RWPE2 (cell line): Measurements from ENCODE around the gene ZNF44.

Source experiments
- ATAC-seq: fragments of 200-7000 bp; cut with Tn5 transposase; 3 replicates; pipeline ENCODE4 v1.9.1; 2021; ENCODE audit warnings: low read depth
- DNase-seq: peaks from one replicate; pipeline ENCODE4 v3.0.0-alpha.2; 2020; ENCODE audit warnings: low spot score
- H3K27ac ChIP-seq: fragments of 450-650 bp; 2 replicates; pipeline ENCODE4 v1.5.1; 2017; ENCODE audit warnings: mild to moderate bottlenecking; ENCODE audit not compliant: poor library complexity, severe bottlenecking
- H3K27me3 ChIP-seq: fragments of 250-450 bp; sonication (Bioruptor Pico); 2 replicates; pipeline ENCODE4 v1.5.1; 2021; ENCODE audit warnings: mild to moderate bottlenecking, moderate library complexity; ENCODE audit not compliant: insufficient read depth, poor library complexity, severe bottlenecking
- H3K36me3 ChIP-seq: fragments of 250-450 bp; sonication (Bioruptor Pico); 2 replicates; pipeline ENCODE4 v1.5.1; 2020; ENCODE audit warnings: low read depth, mild to moderate bottlenecking, moderate library complexity
- H3K4me1 ChIP-seq: fragments of 250-450 bp; sonication (Bioruptor Pico); 2 replicates; pipeline ENCODE4 v1.5.1; 2021; ENCODE audit warnings: mild to moderate bottlenecking, moderate library complexity; ENCODE audit not compliant: insufficient read depth, poor library complexity, severe bottlenecking
- H3K4me3 ChIP-seq: fragments of 250-450 bp; sonication (Bioruptor Pico); 2 replicates; pipeline ENCODE4 v1.5.1; 2021; ENCODE audit warnings: mild to moderate bottlenecking, moderate library complexity; ENCODE audit not compliant: severe bottlenecking
- H3K9me3 ChIP-seq: fragments of 250-450 bp; sonication (Bioruptor Pico); 2 replicates; pipeline ENCODE4 v1.5.1; 2021; ENCODE audit warnings: mild to moderate bottlenecking, moderate library complexity; ENCODE audit not compliant: severe bottlenecking
- CTCF ChIP-seq: fragments of 450-650 bp; IDR thresholded peaks from one replicate; pipeline ENCODE4 v1.5.1; 2017; ENCODE audit warnings: mild to moderate bottlenecking, moderate library complexity; ENCODE audit not compliant: poor library complexity, severe bottlenecking

The ZNF44 gene

GRCh38 chr19:12230751-12231733, 63.6 kb downstream of the ZNF44 start:
- TF ChIP-seq CTCF: no peak
- Histone ChIP-seq H3K27ac (no peak overlapping the region), H3K27me3 (no peaks in the 10 kb centered on the region), H3K4me3 (no peak overlapping the region), H3K9me3 (peaks cover 4% of the 10 kb centered on the region), H3K36me3 (0 out of 2 replicates have a peak, but pooled peaks cover 2% of the 10 kb centered on the region), H3K4me1 (no peaks in the 10 kb centered on the region)
- DNase-seq (no peak), ATAC-seq (no peak)

DNA sequence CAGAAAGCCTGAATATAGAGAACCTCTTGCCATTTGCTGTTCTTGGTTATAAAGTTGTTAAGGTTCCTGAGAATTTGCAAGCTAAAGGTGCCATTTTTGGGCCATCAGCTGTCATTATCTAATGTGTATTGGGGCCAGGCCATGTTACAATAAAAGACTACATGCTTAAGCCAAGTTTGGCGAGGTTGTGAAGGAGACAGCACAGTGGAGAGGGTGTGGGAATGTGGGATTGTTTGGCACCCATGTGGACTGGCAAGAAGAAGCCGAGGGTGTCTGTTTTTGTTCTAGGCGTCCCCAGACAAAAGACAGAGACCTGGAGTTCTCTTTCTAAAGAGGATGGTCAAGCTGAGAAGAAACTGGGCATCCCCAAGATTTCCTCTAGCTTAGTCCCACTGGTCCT, 64.7 kb downstream of the ZNF44 start:
- Histone ChIP-seq H3K9me3 (peaks cover 4% of the 10 kb centered on the region), H3K4me3 (no peak overlapping the region), H3K36me3 (0 out of 2 replicates have a peak, but pooled peaks cover 2% of the 10 kb centered on the region), H3K27ac (no peak overlapping the region), H3K27me3 (no peaks in the 10 kb centered on the region), H3K4me1 (no peaks in the 10 kb centered on the region)
- no peak for ATAC-seq
- TF ChIP-seq CTCF: no peak
- DNase-seq: no peak

DNA sequence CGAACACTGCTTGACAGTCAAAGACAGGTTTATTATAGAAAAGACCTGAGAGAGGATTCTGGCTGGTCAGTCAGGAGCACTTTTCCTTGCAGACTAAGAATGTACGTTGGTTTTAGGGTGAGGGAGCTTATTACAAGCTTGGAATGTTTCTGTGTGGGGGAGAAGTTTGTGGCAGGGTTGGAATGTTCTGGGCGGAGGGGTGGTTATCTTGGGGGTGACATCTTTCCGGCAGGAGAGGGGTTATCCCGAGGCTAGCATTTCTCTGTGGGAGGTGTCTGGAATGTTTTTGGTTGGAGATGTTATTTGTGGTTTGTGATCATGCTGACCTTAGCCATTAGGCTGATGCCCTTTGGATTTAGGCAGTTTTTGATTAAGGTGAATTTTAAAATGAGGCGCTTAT, 70.0 kb downstream of the ZNF44 start:
- H3K4me1 ChIP-seq: no peaks in the 10 kb centered on the region
- H3K27me3 ChIP-seq: no peaks in the 10 kb centered on the region
- 0 out of 2 replicates have a peak, but pooled peaks cover 2% of the 10 kb centered on the region for H3K36me3 ChIP-seq
- peaks cover 4% of the 10 kb centered on the region for H3K9me3 ChIP-seq
- DNase-seq (no peak), ATAC-seq (no peak)
- TF ChIP-seq CTCF: no peak
- H3K4me3 ChIP-seq: no peak overlapping the region
- no peak overlapping the region for H3K27ac ChIP-seq

DNA sequence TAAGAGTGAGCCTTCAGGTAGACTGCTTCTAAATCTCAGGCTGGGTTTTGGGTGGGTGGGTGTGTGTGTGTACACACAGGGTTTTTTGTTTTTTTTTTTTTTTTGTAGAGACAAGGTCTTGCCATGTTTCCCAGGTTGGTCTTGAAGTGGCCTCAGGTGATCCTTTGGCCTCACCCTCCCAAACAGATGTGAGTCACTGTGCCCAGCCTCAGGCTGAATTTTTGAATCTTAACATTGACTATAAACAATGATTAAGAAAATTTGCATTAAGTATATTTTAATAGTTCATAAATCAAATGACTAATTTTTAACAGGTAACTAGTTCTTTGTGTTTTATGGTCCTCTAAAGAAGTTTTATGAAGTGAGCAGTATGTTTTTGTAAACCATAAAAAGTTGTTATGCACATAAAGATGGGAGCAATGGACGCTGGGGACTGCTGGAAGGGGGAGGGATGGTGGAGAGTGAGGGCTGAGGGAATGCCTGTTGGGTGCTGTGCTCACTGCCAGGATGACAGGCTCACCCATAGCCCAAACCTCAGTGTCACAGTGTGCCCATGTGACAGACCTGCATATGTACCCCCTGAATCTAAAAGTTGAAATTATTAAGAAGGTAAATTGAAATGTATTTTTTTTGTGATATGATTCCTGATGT, 71.6 kb downstream of the ZNF44 start:
- Histone ChIP-seq H3K9me3 (peaks cover 6% of the 10 kb centered on the region), H3K4me3 (no peak overlapping the region), H3K36me3 (0 out of 2 replicates have a peak, but pooled peaks cover 2% of the 10 kb centered on the region), H3K27ac (no peak overlapping the region), H3K27me3 (no peaks in the 10 kb centered on the region), H3K4me1 (no peaks in the 10 kb centered on the region)
- TF ChIP-seq CTCF: no peak
- DNase-seq (no peak), ATAC-seq (no peak)
